Measurements from ENCODE around the gene MANSC1. TPM values are rescaled to one million over a fixed set of nuclear protein-coding genes. Genes with fewer than 3 reads are reported as not detected.

MANSC1 gene
- total and polyA plus RNA-seq, 9 of the 15 experiments (the other 6 are each of a cell fraction or from before 2014, with no cell fraction given), result 0.76 to 8.6 (median 3.1) TPM

GRCh38 chr12:12392413-12392812 lies 42.4 kb upstream of the MANSC1 start (continued):
- no peak for TF ChIP-seq E2F5 (CRISPR knock-in tag; IDR thresholded peaks at IDR 0.05)
- TF ChIP-seq ZNF134 (CRISPR knock-in tag; conservative IDR thresholded peaks at IDR 0.05), result no peak
- TF ChIP-seq GABPB1 (CRISPR knock-in tag; IDR thresholded peaks at IDR 0.05), result no peak
- no peak for TF ChIP-seq SNIP1 (IDR thresholded peaks at IDR 0.05; ENCODE audit: low read depth)
- TF ChIP-seq ZBTB7A (IDR thresholded peaks at IDR 0.05; ENCODE audit: borderline replicate concordance, control insufficient read depth, low read depth, low read length), result no peak
- no peak for TF ChIP-seq ZNF785 (CRISPR knock-in tag; IDR thresholded peaks at IDR 0.05)
- peak; percentile 53; the same call in 1 of the 2 replicates for TF ChIP-seq PML (IDR thresholded peaks at IDR 0.05; ENCODE audit: low read length)
- TF ChIP-seq MNT (conservative IDR thresholded peaks at IDR 0.05), result no peak
- TF ChIP-seq FOXK2 (conservative IDR thresholded peaks at IDR 0.05 in 1 of 2, IDR thresholded peaks at IDR 0.05 in 1 of 2; ENCODE audit: low read depth in 2 of 2), result no peak
- TF ChIP-seq KAT8 (IDR thresholded peaks at IDR 0.05; ENCODE audit: low read depth), result no peak
- TF ChIP-seq JUNB (CRISPR knock-in tag; conservative IDR thresholded peaks at IDR 0.05), result no peak
- peak; percentile 83 for TF ChIP-seq CBFA2T3 (IDR thresholded peaks at IDR 0.05)
- TF ChIP-seq CREB5 (CRISPR knock-in tag; IDR thresholded peaks at IDR 0.05), result no peak
- TF ChIP-seq ZBTB26 (CRISPR knock-in tag; IDR thresholded peaks at IDR 0.05), result no peak
- no peak for TF ChIP-seq ZKSCAN1 (IDR thresholded peaks at IDR 0.05; ENCODE audit: low read depth, low read length)
- no peak for TF ChIP-seq ETV5 (CRISPR knock-in tag; IDR thresholded peaks at IDR 0.05; ENCODE audit: low read depth)
- no peak for TF ChIP-seq NFE2L1 (tag; IDR thresholded peaks at IDR 0.05; ENCODE audit: borderline replicate concordance, low read depth)
- TF ChIP-seq RCOR1 (IDR thresholded peaks at IDR 0.05; ENCODE audit: borderline replicate concordance in 1 of 2, low read depth in 2 of 2, low read length in 2 of 2), result peak in 1 of 2 experiments; percentile 67; a peak in 2 of 4 replicates
- TF ChIP-seq CHD4 (IDR thresholded peaks at IDR 0.05; ENCODE audit: insufficient read depth, insufficient replicate concordance, low read depth, low read length, poor library complexity, severe bottlenecking), result no peak
- TF ChIP-seq ZNF518B (CRISPR knock-in tag; IDR thresholded peaks at IDR 0.05), result no peak
- TF ChIP-seq NR2F6 (CRISPR knock-in tag; IDR thresholded peaks at IDR 0.05), result no peak

All from K562 (cell line).